ENCODE measurements around the gene IFI27. TPM values are rescaled to one million over a fixed set of nuclear protein-coding genes. Genes with fewer than 3 reads are reported as not detected.

IFI27 gene
- total RNA-seq, 1 experiment from 2014 or later, result 4.3 TPM

DNA sequence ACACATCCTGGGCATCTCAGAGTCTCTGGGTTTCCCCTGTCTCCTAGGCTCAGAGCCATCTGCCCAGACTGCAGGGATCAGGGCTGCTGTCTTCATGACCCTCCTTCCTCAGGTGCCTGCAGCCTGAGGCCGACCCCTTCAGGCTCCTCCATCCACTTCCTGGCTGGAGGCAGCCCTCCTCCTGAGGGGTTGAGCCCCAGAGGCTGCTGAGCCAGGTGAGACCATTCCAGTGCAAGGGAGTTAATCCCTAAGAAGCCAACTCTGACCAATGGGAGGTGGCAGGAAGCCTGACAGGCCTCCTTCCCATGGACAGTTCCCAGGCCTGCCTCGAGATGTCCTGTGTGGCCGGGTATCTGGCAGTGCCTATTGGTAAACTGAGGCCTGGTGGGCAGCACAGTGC is 55.2 kb downstream of the IFI27 start:
- H3K36me3 ChIP-seq (ENCODE audit: low read depth, low read length), result no peaks in the 10 kb centered on the region
- no peak overlapping the region for H3K4me3 ChIP-seq (ENCODE audit: low read length)
- peaks cover 26% of the 10 kb centered on the region for H3K27me3 ChIP-seq (ENCODE audit: low read length)
- no peak overlapping the region for H2AFZ ChIP-seq (ENCODE audit: low read length)
- ChIA-PET CTCF (no interaction called here), POLR2A (ENCODE audit: unreplicated experiment) (no interaction called here)
- intact Hi-C loops (cut with micrococcal nuclease), result no loop called here
- ATAC-seq (no peak), DNase-seq (no peak)
- no peak overlapping the region for H3K9ac ChIP-seq (ENCODE audit: low read length)
- BruUV-seq (replicated peaks), result no TSS peak
- no peaks in the 10 kb centered on the region for H3K9me3 ChIP-seq (ENCODE audit: low read length)
- no peaks in the 10 kb centered on the region for H3F3A ChIP-seq (ENCODE audit: low read length, unreplicated experiment)
- H3K27ac ChIP-seq (ENCODE audit: low read length), result no peak overlapping the region
- no peaks in the 10 kb centered on the region for H3K9me2 ChIP-seq (replicated peaks; ENCODE audit: low read length)
- H3K4me1 ChIP-seq (ENCODE audit: insufficient read depth, low read length), result no peaks in the 10 kb centered on the region
- no peak overlapping the region for H3K4me2 ChIP-seq (ENCODE audit: low read length)
- no peaks in the 10 kb centered on the region for H4K20me1 ChIP-seq (ENCODE audit: low read length)
- H3K79me2 ChIP-seq (ENCODE audit: low read length), result no peaks in the 10 kb centered on the region
- TF ChIP-seq EZH2phosphoT487 (IDR thresholded peaks at IDR 0.05; ENCODE audit: borderline replicate concordance, low read length) (no peak), EZH2 (IDR thresholded peaks at IDR 0.05; ENCODE audit: low read length, unreplicated experiment) (no peak), CTCF (conservative IDR thresholded peaks at IDR 0.05; ENCODE audit: low read depth, low read length) (no peak)

Other genes starting within 250 kb of the IFI27 start
- not detected in 2 replicates for gene FAM181A, start 183.4 kb upstream of the IFI27 start, total RNA-seq (2014; rRNA removed)
- gene ASB2, start 134.2 kb upstream of the IFI27 start, total RNA-seq (2014; rRNA removed), result 0.12 and 0.22 TPM in 2 replicates
- gene CCDC197, start 113.4 kb upstream of the IFI27 start, total RNA-seq (2014; rRNA removed), result not detected in 2 replicates
- 7.7 and 9.0 TPM in 2 replicates for gene OTUB2, start 84.4 kb upstream of the IFI27 start, total RNA-seq (2014; rRNA removed)
- gene DDX24, start 29.5 kb upstream of the IFI27 start, total RNA-seq (2014; rRNA removed), result 120 and 126 TPM in 2 replicates
- gene IFI27L1, start 29.4 kb upstream of the IFI27 start, total RNA-seq (2014; rRNA removed), result 7.8 and 16.9 TPM in 2 replicates
- gene IFI27L2, start 18.9 kb downstream of the IFI27 start, total RNA-seq (2014; rRNA removed), result 29.3 and 42.7 TPM in 2 replicates
- 0.11 TPM in 1 of 2 replicates, not detected in the other for gene PPP4R4, start 63.6 kb downstream of the IFI27 start, total RNA-seq (2014; rRNA removed)
- not detected in 2 replicates for gene SERPINA10, start 182.5 kb downstream of the IFI27 start, total RNA-seq (2014; rRNA removed)
- gene SERPINA6, start 212.6 kb downstream of the IFI27 start, total RNA-seq (2014; rRNA removed), result not detected in 2 replicates

All from PC-3 (cell line).